Sigmoid colon (tissue), 4 donors: Measurements from ENCODE around the gene CATSPERD.

Source experiments
- EP300 ChIP-seq, 4 donors: sonication (generic); formaldehyde crosslinking; IDR thresholded peaks; one replicate each; pipeline ENCODE4 v1.6.1; 2017; ENCODE audit warnings: antibody characterized with exemption in 4 of 4
- POLR2A ChIP-seq, 2 donors: fragments of 450-650 bp; IDR thresholded peaks; one replicate each; pipeline ENCODE4 v1.6.1; 2016; ENCODE audit warnings: antibody characterized with exemption in 2 of 2, mild to moderate bottlenecking in 2 of 2, moderate library complexity in 2 of 2
- POLR2AphosphoS5 ChIP-seq, 4 donors: sonication (generic); formaldehyde crosslinking; IDR thresholded peaks; one replicate each; pipeline ENCODE4 v1.6.1; 2017; ENCODE audit warnings: antibody characterized with exemption in 4 of 4
- TF ChIP-seq, protein P1 (sequence below), 4 experiments: fragments of 450-650 bp in 3 of 4; fragments of 200-600 bp in 1 of 4; IDR thresholded peaks; one replicate each; pipeline ENCODE4 v1.5.1; 2016 to 2019; ENCODE audit warnings: antibody characterized with exemption in 4 of 4, mild to moderate bottlenecking in 3 of 4, moderate library complexity in 2 of 4

DNA sequence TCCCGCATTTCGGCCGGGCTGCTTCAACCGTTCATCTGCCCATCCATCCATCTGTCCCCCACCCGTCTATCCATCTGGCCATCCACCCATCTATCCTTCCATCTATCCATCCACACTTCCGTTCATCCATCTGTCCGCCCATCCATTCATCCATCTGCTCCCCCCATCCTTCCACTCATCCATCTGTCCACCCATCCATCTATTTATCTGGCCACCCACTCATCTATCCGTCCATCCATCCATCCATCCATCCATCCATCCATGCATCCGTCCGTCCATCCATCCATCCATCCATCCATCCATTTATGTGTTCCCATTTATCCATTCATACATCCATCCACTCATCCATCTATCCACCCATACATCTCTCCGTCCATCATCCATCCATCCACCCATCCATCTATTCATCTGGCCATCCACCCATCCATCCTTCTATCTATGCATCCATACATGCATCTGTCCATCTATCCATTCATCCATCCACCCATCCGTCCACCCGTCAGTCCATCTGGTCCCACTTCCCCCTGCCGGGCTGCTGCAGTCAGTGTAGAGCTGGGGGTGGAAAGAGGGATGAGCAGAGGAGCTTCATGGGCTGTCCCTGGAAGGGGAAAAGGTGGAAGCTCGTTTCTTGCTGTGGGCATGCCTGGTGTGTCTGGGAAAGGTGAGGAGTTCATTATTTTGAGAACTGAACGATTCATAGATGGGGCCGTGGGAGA is 38.9 kb upstream of the CATSPERD start:
- TF ChIP-seq, protein P1, sequence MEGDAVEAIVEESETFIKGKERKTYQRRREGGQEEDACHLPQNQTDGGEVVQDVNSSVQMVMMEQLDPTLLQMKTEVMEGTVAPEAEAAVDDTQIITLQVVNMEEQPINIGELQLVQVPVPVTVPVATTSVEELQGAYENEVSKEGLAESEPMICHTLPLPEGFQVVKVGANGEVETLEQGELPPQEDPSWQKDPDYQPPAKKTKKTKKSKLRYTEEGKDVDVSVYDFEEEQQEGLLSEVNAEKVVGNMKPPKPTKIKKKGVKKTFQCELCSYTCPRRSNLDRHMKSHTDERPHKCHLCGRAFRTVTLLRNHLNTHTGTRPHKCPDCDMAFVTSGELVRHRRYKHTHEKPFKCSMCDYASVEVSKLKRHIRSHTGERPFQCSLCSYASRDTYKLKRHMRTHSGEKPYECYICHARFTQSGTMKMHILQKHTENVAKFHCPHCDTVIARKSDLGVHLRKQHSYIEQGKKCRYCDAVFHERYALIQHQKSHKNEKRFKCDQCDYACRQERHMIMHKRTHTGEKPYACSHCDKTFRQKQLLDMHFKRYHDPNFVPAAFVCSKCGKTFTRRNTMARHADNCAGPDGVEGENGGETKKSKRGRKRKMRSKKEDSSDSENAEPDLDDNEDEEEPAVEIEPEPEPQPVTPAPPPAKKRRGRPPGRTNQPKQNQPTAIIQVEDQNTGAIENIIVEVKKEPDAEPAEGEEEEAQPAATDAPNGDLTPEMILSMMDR (IDR thresholded peaks at IDR 0.05): no peak
- TF ChIP-seq POLR2A (IDR thresholded peaks at IDR 0.05): no peak
- TF ChIP-seq EP300 (IDR thresholded peaks at IDR 0.05): no peak
- no peak for TF ChIP-seq POLR2AphosphoS5 (IDR thresholded peaks at IDR 0.05)
